ENCODE data around the gene SPAAR.
"Not testable (repeated sequence)": the region's sequence is repeated elsewhere in the genome, so short reads cannot be mapped to it uniquely, and the experiment has no call there.

The SPAAR gene

GRCh38 chr9:35923927-35924763 is 14.9 kb downstream of the SPAAR start:
- DNase-seq, result no peak

- no peak for DNase-seq
These were observed 19.5 kb downstream of the SPAAR start for GRCh38 chr9:35928591-35929452.

GRCh38 chr9:35929453-35929718 is 20.1 kb downstream of the SPAAR start:
- DNase-seq, result no peak

- no peak for DNase-seq
These were observed 21.2 kb downstream of the SPAAR start for GRCh38 chr9:35930521-35930920.

GRCh38 chr9:35930989-35931388 is 21.7 kb downstream of the SPAAR start:
- no peak for DNase-seq

- no peak for DNase-seq
These were observed 23.4 kb downstream of the SPAAR start for GRCh38 chr9:35932735-35933134.

GRCh38 chr9:35933550-35934067 is 24.3 kb downstream of the SPAAR start:
- no peak for DNase-seq

GRCh38 chr9:35934069-35934468 is 24.8 kb downstream of the SPAAR start:
- not testable (repeated sequence) for DNase-seq

- DNase-seq, result no peak
These were observed 26.0 kb downstream of the SPAAR start for GRCh38 chr9:35935261-35935660.

GRCh38 chr9:35935755-35936509 is 26.6 kb downstream of the SPAAR start:
- no peak for DNase-seq

- DNase-seq, result no peak
These were observed 27.9 kb downstream of the SPAAR start for GRCh38 chr9:35937227-35937626.

- no peak for DNase-seq
These were observed 29.4 kb downstream of the SPAAR start for GRCh38 chr9:35938474-35939356.

GRCh38 chr9:35939679-35940250 is 30.5 kb downstream of the SPAAR start:
- no peak for DNase-seq

GRCh38 chr9:35940458-35941407 is 31.4 kb downstream of the SPAAR start:
- no peak for DNase-seq

GRCh38 chr9:35942286-35942685 is 33.0 kb downstream of the SPAAR start:
- no peak for DNase-seq

- DNase-seq, result no peak
These were observed 34.9 kb downstream of the SPAAR start for GRCh38 chr9:35944173-35944572.

- DNase-seq, result no peak
These were observed 35.6 kb downstream of the SPAAR start for GRCh38 chr9:35944841-35945240.

GRCh38 chr9:35945341-35946018 is 36.2 kb downstream of the SPAAR start:
- peak; percentile 11 for DNase-seq

- DNase-seq, result no peak
These were observed 39.2 kb downstream of the SPAAR start for GRCh38 chr9:35948451-35948850.

- no peak for DNase-seq
These were observed 39.6 kb downstream of the SPAAR start for GRCh38 chr9:35948901-35949318.
